A673 (cell line): Measurements from ENCODE around the gene NEUROD2. TPM values are rescaled to one million over a fixed set of nuclear protein-coding genes. Genes with fewer than 3 reads are reported as not detected.

Experiments used
- BruUV-seq: library from RNA; stranded (reverse); fragments of 400-500 nt; replicated peaks from 2 replicates; lab custom pipeline; 2021; lab: Mats Ljungman, UMichigan
- CTCF ChIA-PET: fragments of 300-600 bp; sonication (Branson Sonifier 250); formaldehyde crosslinking; loops from one replicate; lab custom pipeline; 2022; ENCODE audit warnings: antibody characterized with exemption; lab: Charles Lee
- POLR2A ChIA-PET: fragments of 300-600 bp; sonication (Branson Sonifier 250); formaldehyde crosslinking; loops from one replicate; lab custom pipeline; 2022; ENCODE audit warnings: antibody characterized with exemption; ENCODE audit not compliant: low non-redundant PET; lab: Charles Lee
- DNase-seq: peaks from one replicate; pipeline ENCODE4 v3.0.0-alpha.2; 2015; ENCODE audit warnings: low spot score
- H3K27ac ChIP-seq: fragments of 200-600 bp; sonication (generic); 2 replicates; pipeline ENCODE4 v1.5.1; 2016; ENCODE audit warnings: mixed run types, low read depth, mild to moderate bottlenecking, mixed read lengths, antibody characterized with exemption, low read length; ENCODE audit not compliant: poor library complexity, severe bottlenecking
- H3K27me3 ChIP-seq: fragments of 200-600 bp; sonication (generic); replicated peaks from 2 replicates; pipeline ENCODE4 v1.6.1; 2017; ENCODE audit warnings: mixed run types, low read depth, mild to moderate bottlenecking, mixed read lengths, antibody characterized with exemption, low read length; ENCODE audit not compliant: insufficient read depth, poor library complexity
- H3K36me3 ChIP-seq: fragments of 200-600 bp; sonication (generic); 2 replicates; pipeline ENCODE4 v1.6.1; 2016; ENCODE audit warnings: mixed run types, mild to moderate bottlenecking, mixed read lengths, antibody characterized with exemption, low read length; ENCODE audit not compliant: insufficient read depth, poor library complexity, severe bottlenecking
- H3K4me1 ChIP-seq: fragments of 200-600 bp; sonication (generic); 2 replicates; pipeline ENCODE4 v1.6.1; 2017; ENCODE audit warnings: mixed run types, mild to moderate bottlenecking, mixed read lengths, antibody characterized with exemption, low read length; ENCODE audit not compliant: insufficient read depth, poor library complexity, severe bottlenecking
- H3K4me3 ChIP-seq: fragments of 200-600 bp; sonication (generic); 2 replicates; pipeline ENCODE4 v1.5.1; 2016; ENCODE audit warnings: low read depth, mixed run types, mild to moderate bottlenecking, mixed read lengths, low read length; ENCODE audit not compliant: poor library complexity, severe bottlenecking
- H3K9me3 ChIP-seq: fragments of 200-600 bp; sonication (generic); 2 replicates; pipeline ENCODE4 v1.6.1; 2016; ENCODE audit warnings: mixed run types, low read depth, mild to moderate bottlenecking, mixed read lengths, antibody characterized with exemption, low read length; ENCODE audit not compliant: poor library complexity, severe bottlenecking
- EZH2 ChIP-seq: fragments of 200-600 bp; sonication (generic); IDR thresholded peaks from 2 replicates; pipeline ENCODE4 v1.6.1; 2017; ENCODE audit warnings: borderline replicate concordance, low read depth, mild to moderate bottlenecking, mixed read lengths, antibody characterized with exemption, low read length; ENCODE audit not compliant: poor library complexity, severe bottlenecking
- intact Hi-C: fragments of 100-400 bp; cut with micrococcal nuclease; formaldehyde crosslinking; loops from one replicate; pipeline ENCODE4 v1.10.0; 2022; ENCODE audit not compliant: unreplicated experiment
- total RNA-seq: library from RNA; stranded (reverse); gene quantifications from 2 replicates; pipeline ENCODE4 v1.2.3, GENCODE V29; 2021
- TF ChIP-seq, protein P1 (sequence below): fragments of 300-800, 200-600 bp; sonication (generic); conservative IDR thresholded peaks from 2 replicates; pipeline ENCODE4 v1.5.1; 2017; ENCODE audit warnings: low read depth, mild to moderate bottlenecking, antibody characterized with exemption, low read length, moderate library complexity, mixed read lengths

NEUROD2 gene
- total RNA-seq, 1 experiment from 2014 or later, result not detected

DNA sequence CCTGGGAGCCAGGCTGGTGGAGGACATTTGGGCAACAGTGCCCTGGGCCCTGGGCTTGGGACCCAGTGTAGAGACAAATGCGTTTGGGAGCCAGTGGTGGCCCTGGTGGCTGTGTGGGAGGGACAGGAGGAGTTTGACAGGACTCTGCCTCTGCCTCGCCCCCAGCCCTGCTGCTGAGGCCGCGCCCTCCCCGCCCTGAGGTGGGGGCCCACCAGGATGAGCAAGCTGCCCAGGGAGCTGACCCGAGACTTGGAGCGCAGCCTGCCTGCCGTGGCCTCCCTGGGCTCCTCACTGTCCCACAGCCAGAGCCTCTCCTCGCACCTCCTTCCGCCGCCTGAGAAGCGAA is 45.6 kb upstream of the NEUROD2 start:
- Histone ChIP-seq H3K36me3 (no peaks in the 10 kb centered on the region), H3K9me3 (no peaks in the 10 kb centered on the region), H3K4me1 (no peaks in the 10 kb centered on the region), H3K27me3 (no peaks in the 10 kb centered on the region), H3K27ac (no peak overlapping the region), H3K4me3 (no peak overlapping the region)
- intact Hi-C loops, result no loop called here
- no peak for DNase-seq
- no TSS peak for BruUV-seq
- ChIA-PET CTCF (interaction anchor here (1.0 to 1.6 kb wide), 4 partner anchors 16 to 49 kb away, joined by 3 to 5 read pairs (median 4); partner anchors contain the start of gene STARD3), POLR2A (no interaction called here)
- TF ChIP-seq, protein P1, sequence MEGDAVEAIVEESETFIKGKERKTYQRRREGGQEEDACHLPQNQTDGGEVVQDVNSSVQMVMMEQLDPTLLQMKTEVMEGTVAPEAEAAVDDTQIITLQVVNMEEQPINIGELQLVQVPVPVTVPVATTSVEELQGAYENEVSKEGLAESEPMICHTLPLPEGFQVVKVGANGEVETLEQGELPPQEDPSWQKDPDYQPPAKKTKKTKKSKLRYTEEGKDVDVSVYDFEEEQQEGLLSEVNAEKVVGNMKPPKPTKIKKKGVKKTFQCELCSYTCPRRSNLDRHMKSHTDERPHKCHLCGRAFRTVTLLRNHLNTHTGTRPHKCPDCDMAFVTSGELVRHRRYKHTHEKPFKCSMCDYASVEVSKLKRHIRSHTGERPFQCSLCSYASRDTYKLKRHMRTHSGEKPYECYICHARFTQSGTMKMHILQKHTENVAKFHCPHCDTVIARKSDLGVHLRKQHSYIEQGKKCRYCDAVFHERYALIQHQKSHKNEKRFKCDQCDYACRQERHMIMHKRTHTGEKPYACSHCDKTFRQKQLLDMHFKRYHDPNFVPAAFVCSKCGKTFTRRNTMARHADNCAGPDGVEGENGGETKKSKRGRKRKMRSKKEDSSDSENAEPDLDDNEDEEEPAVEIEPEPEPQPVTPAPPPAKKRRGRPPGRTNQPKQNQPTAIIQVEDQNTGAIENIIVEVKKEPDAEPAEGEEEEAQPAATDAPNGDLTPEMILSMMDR, result no peak
- TF ChIP-seq EZH2, result no peak

DNA sequence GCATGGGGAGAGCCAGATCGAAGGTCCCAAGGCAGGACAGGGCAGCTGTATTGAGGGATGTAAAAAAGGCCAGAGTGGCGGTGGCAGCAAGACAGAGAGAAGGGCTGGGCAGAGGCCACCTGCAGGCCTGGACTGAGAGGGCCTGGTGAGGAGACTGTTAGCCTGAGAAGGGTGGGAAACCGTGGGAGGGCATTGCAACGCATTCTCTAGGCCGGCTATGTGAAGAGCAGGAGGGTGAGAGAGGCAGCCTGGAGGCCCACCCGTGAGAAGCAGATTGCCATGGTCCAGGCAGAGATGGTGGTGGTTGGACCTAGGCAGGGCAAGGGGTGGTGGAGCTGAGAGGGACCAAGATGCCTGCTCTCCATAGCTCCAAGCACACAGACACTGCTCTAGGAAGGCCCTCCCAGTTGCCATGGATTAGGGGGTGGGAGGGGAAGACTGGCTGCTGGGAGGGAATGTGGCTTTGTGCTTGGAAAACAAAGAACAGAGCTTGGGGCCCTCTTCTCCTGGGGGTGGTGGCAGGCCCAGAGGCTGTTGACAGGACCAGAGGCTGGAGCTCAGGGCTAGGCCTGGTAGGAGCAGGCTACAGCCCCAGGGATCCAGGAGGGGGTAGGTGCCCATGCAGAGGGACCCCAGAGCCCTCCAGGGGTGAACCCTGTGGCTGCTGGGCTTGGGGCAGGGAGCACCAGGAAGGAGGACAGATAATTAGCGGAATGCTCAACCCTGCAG is 45.0 kb upstream of the NEUROD2 start:
- H3K27me3 ChIP-seq, result no peaks in the 10 kb centered on the region
- intact Hi-C loops, result no loop called here
- H3K4me3 ChIP-seq, result no peak overlapping the region
- TF ChIP-seq EZH2, result no peak
- TF ChIP-seq, protein P1, result no peak
- no peaks in the 10 kb centered on the region for H3K36me3 ChIP-seq
- H3K27ac ChIP-seq, result no peak overlapping the region
- POLR2A ChIA-PET, result no interaction called here
- no peaks in the 10 kb centered on the region for H3K9me3 ChIP-seq
- BruUV-seq, result no TSS peak
- CTCF ChIA-PET, result interaction anchor here (1.4 to 1.6 kb wide), 2 partner anchors 15 to 31 kb away, joined by 4 to 5 read pairs; partner anchors contain the start of gene STARD3
- H3K4me1 ChIP-seq, result no peaks in the 10 kb centered on the region
- no peak for DNase-seq

DNA sequence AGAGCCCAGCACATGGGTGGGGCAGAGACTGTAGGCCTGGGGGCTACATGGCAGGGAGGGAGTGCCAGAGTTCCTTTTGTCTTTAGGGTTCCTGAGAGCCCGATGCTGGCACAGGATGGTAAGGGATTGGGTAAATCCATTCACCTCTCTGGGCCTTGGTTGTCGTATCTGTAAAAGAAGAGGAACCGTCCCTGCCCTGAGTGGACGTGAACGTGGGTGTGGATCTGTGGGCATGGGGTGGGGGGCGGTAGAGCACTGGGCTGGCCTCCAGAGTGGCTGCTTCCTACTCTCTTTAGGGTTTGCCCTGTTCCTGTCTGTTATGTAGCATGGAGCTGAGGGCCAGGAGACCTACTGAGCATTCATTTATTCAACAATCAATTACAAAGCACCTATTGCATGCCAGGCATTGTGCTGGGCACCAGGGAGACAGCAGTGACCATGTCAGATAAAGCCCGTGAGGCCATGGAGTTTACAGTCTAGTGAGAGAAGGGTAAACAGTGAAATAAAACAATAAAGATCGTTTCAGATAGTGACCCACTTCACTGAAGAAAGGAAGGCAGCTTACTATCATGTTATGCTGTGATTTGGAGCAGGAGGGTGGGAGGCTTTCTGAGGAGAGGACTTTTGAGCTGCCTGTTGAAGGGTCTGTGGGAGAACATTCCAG is 44.3 kb upstream of the NEUROD2 start:
- Histone ChIP-seq H3K4me3 (no peak overlapping the region), H3K27ac (no peak overlapping the region), H3K4me1 (no peaks in the 10 kb centered on the region), H3K9me3 (no peaks in the 10 kb centered on the region), H3K36me3 (no peaks in the 10 kb centered on the region), H3K27me3 (no peaks in the 10 kb centered on the region)
- BruUV-seq, result no TSS peak
- ChIA-PET POLR2A (no interaction called here), CTCF (no interaction called here)
- DNase-seq, result no peak
- intact Hi-C loops, result no loop called here
- TF ChIP-seq, protein P1, result no peak
- no peak for TF ChIP-seq EZH2
